Type B pancreatic cell (in vitro differentiated cells): Measurements from ENCODE around the gene AFAP1. TPM values are rescaled to one million over a fixed set of nuclear protein-coding genes. Genes with fewer than 3 reads are reported as not detected.

Source experiments
- DNase-seq: peaks from one replicate; pipeline ENCODE4 v3.0.0; 2021; ENCODE audit warnings: mixed read lengths; ENCODE audit not compliant: unreplicated experiment; ENCODE audit errors: extremely low spot score
- H3K27ac Mint-ChIP-seq: 2 replicates; pipeline ENCODE4 v1.8.0; 2021; ENCODE audit warnings: mild to moderate bottlenecking, mixed read lengths
- H3K27me3 Mint-ChIP-seq: 2 replicates; pipeline ENCODE4 v1.8.0; 2021; ENCODE audit warnings: mixed read lengths
- H3K36me3 Mint-ChIP-seq: 2 replicates; pipeline ENCODE4 v1.8.0; 2021; ENCODE audit warnings: mixed read lengths
- H3K4me1 Mint-ChIP-seq: one replicate; pipeline ENCODE4 v1.8.0; 2021; ENCODE audit warnings: mixed read lengths; ENCODE audit not compliant: unreplicated experiment
- H3K4me3 Mint-ChIP-seq: 2 replicates; pipeline ENCODE4 v1.8.0; 2021; ENCODE audit warnings: mild to moderate bottlenecking, mixed read lengths
- H3K9me3 Mint-ChIP-seq: 2 replicates; pipeline ENCODE4 v1.8.0; 2021; ENCODE audit warnings: mixed read lengths
- total RNA-seq: library from RNA; stranded (reverse); gene quantifications from 2 replicates; pipeline ENCODE4 v1.2.1, GENCODE V29; 2021; ENCODE audit warnings: low replicate concordance
- TF ChIP-seq, protein P1 (sequence below): fragments of 200-600 bp; sonication (generic); conservative IDR thresholded peaks from 2 replicates; pipeline ENCODE4 v1.5.0; 2021; ENCODE audit warnings: antibody characterized with exemption, mild to moderate bottlenecking

Gene AFAP1
- total RNA-seq, 1 donor from 2014 or later: 36.6 TPM

DNA sequence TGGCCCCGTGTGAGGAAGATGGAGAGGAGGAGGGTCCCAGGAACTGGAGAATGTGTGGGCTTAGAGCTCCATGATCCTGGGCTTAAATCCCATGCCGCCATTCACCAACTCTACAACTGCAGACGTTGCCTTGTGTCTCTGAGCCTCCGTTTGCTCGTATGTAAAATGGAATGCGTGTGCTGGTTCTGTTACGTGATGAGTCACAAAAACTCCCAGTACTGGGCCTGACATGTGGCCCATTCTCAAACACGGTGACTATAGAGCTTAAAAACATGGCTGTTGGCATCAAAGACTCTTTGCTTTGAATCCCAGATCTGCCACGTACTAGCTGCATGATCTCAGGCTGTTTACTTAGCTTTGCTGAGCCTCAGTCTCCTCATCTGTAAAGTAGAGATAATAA, 13.0 kb upstream of the AFAP1 start:
- H3K27ac Mint-ChIP-seq: no peak overlapping the region
- no peak for DNase-seq
- peaks cover 24% of the 10 kb centered on the region for H3K4me1 Mint-ChIP-seq
- no peaks in the 10 kb centered on the region for H3K36me3 Mint-ChIP-seq
- H3K4me3 Mint-ChIP-seq: no peak overlapping the region
- peaks cover 5% of the 10 kb centered on the region for H3K9me3 Mint-ChIP-seq
- TF ChIP-seq, protein P1, sequence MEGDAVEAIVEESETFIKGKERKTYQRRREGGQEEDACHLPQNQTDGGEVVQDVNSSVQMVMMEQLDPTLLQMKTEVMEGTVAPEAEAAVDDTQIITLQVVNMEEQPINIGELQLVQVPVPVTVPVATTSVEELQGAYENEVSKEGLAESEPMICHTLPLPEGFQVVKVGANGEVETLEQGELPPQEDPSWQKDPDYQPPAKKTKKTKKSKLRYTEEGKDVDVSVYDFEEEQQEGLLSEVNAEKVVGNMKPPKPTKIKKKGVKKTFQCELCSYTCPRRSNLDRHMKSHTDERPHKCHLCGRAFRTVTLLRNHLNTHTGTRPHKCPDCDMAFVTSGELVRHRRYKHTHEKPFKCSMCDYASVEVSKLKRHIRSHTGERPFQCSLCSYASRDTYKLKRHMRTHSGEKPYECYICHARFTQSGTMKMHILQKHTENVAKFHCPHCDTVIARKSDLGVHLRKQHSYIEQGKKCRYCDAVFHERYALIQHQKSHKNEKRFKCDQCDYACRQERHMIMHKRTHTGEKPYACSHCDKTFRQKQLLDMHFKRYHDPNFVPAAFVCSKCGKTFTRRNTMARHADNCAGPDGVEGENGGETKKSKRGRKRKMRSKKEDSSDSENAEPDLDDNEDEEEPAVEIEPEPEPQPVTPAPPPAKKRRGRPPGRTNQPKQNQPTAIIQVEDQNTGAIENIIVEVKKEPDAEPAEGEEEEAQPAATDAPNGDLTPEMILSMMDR: no peak
- H3K27me3 Mint-ChIP-seq: peaks cover 3% of the 10 kb centered on the region

DNA sequence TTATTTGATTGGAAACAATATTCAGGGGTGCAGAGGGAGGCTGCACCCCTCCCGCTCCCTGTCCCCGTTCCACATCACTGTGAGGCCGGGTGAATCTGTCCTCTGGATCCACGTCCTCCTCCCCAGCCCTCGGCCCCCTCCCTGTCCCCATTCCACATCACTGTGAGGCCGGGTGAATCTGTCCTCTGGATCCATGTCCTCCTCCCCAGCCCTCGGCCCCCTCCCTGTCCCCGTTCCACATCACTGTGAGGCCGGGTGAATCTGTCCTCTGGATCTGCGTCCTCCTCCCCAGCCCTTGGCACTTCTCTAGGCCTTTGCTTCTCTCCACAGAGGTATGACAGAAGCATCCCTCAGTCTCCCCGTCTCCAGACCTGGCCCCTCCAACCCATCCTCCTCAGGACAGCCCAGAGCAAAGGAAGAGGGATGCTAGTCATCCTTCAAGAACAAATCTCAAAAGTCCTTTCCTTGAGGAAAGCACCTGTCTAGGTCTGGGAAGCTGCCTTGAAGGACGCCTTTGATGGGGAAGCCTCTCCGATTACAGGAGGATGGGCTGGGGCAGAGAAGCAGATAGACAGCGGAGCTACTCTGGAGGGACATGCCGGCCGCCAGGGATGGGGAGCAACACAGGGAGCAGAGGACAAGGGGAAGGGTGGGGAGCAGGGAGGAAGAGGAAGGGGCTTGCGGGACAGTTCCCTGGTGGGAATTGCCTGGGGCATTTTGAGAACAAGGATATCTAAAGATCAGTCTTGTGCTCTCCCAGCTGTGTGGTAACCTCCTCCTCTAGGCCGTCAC, 10.8 kb upstream of the AFAP1 start:
- no peak overlapping the region for H3K4me3 Mint-ChIP-seq
- H3K9me3 Mint-ChIP-seq: peaks cover 5% of the 10 kb centered on the region
- TF ChIP-seq, protein P1: no peak
- H3K27ac Mint-ChIP-seq: no peak overlapping the region
- no peak for DNase-seq
- H3K4me1 Mint-ChIP-seq: peaks cover 22% of the 10 kb centered on the region
- peaks cover 3% of the 10 kb centered on the region for H3K27me3 Mint-ChIP-seq
- H3K36me3 Mint-ChIP-seq: no peaks in the 10 kb centered on the region

DNA sequence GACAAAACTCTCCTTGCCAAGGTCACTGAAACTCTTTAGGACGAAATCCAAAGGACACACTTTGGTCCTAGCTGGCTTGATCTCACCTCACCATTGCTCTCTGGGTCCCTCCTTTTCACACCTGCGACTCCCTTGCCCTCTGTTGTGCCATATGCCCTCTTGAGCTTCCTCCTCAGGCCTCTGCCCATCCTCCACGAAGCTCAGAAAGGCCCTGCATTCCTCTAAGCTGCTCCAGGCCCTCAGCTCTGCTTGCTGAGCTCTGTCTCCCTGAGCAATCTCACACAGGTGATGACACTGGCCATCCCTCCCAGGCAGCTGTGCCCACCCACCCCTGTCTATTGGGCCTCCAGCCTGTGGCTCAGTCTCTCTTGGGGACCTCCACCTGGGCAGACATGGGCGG, 10.1 kb upstream of the AFAP1 start:
- H3K27me3 Mint-ChIP-seq: peaks cover 3% of the 10 kb centered on the region
- peaks cover 22% of the 10 kb centered on the region for H3K4me1 Mint-ChIP-seq
- no peaks in the 10 kb centered on the region for H3K36me3 Mint-ChIP-seq
- TF ChIP-seq, protein P1: no peak
- no peak overlapping the region for H3K4me3 Mint-ChIP-seq
- peaks cover 5% of the 10 kb centered on the region for H3K9me3 Mint-ChIP-seq
- peak overlapping the region; percentile 14 for H3K27ac Mint-ChIP-seq
- DNase-seq: no peak

DNA sequence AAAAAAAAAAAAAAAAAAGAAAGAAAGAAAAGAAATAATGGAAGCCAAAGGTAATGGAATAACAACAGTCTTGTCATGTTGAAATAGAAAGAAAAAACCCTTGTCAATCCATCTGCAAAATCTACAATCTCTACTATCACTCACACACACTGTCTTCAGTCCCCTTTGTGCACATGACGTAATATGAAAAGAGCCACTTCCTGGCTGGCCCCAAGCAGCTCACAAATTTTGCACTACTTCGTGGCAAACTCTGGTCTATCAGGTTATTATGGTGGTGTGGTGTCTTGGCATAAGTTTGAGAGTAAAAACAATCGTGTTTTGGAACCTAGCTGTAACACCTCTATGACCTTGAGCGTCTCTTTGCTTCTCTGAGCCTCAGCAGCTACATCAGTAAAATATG, 8.3 kb upstream of the AFAP1 start:
- Mint-ChIP-seq H3K4me1 (peaks cover 22% of the 10 kb centered on the region), H3K27ac (no peak overlapping the region), H3K4me3 (no peak overlapping the region), H3K36me3 (no peaks in the 10 kb centered on the region), H3K9me3 (peaks cover 5% of the 10 kb centered on the region), H3K27me3 (peaks cover 3% of the 10 kb centered on the region)
- TF ChIP-seq, protein P1: no peak
- DNase-seq: no peak

DNA sequence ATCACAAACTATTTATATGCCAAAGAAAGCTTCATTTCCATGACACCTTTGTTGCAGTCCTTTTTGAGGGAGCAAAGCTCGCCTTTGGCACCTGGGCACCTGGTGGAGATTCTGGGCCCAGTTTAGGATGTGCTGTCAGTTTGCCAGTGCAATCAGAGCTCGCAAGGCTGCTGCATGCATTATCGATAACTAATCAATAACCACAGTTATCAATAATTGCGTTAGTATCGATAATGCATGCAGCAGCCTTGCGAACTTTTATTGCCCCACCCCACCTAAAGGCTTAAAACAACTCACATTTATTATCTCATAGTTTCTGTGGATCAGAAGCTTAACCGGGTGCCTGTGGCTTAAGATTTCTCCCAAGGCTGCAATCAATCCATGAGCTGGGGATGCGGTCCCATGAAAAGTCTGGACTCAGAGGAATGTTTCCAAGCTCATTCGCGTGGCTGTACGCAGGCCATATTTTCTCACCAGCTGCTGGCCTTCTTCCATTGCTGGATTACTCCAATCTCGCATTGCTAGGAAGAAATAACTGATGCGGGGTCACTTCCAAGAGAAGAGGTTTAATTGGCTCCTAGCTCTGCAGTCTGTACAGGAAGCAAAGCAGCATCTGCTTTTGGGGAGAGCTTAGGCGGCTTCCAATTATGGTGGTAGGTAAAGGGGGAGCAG, 6.2 kb upstream of the AFAP1 start:
- no peak for DNase-seq
- Mint-ChIP-seq H3K9me3 (no peaks in the 10 kb centered on the region), H3K36me3 (no peaks in the 10 kb centered on the region), H3K27me3 (peaks cover 3% of the 10 kb centered on the region), H3K4me3 (no peak overlapping the region), H3K27ac (no peak overlapping the region), H3K4me1 (peaks cover 28% of the 10 kb centered on the region)
- TF ChIP-seq, protein P1: no peak
